A549 treated with dexamethasone at 1 μM for 4 hours (cell line): ENCODE data around the gene NDUFB10. TPM values are rescaled to one million over a fixed set of nuclear protein-coding genes. Genes with fewer than 3 reads are reported as not detected.

Experiments
- total RNA-seq: library from RNA; stranded (reverse); fragments of 200-300 nt; extraction: Qiagen RNA extraction; gene quantifications from 5 replicates; pipeline ENCODE4 v1.2.3, GENCODE V29; 2022

NDUFB10 gene
- total RNA-seq = 258 to 328 TPM (median 268 TPM) in 5 replicates

DNA sequence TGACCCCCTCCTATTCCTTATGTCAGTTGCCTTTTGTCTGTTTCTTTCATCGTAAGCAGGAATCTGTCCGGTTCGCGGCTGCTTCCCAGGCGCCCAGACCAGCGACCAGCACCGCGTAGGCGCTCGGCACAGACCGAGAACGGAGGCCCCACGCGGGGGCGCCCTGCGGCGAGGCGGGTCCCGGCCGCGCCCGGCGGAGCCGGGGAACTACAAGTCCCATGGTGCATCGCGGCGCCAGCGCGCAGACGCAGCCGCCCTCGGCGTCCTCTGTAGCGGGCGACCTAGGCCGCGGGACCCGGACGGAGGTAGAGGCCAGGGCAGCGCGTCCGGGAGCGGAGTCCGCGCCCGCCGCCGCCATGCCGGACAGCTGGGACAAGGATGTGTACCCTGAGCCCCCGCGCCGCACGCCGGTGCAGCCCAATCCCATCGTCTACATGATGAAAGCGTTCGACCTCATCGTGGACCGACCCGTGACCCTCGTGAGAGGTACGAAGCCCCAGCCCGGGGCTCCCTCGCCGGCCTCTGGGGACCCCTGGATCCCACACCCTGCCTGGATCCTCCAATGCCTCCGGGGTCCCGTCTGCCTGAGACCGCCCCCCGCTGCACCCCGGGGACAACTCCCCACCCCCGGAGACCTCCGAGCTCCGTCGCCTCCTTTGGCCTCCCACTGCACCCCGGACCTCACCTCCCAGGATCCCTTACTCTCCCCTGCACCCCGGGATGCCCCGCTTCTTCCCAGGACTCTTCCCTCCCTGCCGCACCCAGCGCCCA is at the start of gene NDUFB10:
TSS of gene NDUFB10 (plus strand) at position 270 of the 771 bp plus-strand sequence. CDS start at position 357, 87 bp downstream.

GRCh38 chr16:1918351-1919326 is 40.7 kb upstream of the NDUFB10 start, which contains the start of gene HS3ST6:
HS3ST6 (minus strand) TSS chr16:1918415; CDS start chr16:1918323, 92 bp downstream.

GRCh38 chr16:1942810-1943726 is 16.3 kb upstream of the NDUFB10 start, which contains the start of gene MSRB1:
MSRB1 (minus strand) TSS chr16:1943199; CDS start chr16:1943156, 43 bp downstream.

DNA sequence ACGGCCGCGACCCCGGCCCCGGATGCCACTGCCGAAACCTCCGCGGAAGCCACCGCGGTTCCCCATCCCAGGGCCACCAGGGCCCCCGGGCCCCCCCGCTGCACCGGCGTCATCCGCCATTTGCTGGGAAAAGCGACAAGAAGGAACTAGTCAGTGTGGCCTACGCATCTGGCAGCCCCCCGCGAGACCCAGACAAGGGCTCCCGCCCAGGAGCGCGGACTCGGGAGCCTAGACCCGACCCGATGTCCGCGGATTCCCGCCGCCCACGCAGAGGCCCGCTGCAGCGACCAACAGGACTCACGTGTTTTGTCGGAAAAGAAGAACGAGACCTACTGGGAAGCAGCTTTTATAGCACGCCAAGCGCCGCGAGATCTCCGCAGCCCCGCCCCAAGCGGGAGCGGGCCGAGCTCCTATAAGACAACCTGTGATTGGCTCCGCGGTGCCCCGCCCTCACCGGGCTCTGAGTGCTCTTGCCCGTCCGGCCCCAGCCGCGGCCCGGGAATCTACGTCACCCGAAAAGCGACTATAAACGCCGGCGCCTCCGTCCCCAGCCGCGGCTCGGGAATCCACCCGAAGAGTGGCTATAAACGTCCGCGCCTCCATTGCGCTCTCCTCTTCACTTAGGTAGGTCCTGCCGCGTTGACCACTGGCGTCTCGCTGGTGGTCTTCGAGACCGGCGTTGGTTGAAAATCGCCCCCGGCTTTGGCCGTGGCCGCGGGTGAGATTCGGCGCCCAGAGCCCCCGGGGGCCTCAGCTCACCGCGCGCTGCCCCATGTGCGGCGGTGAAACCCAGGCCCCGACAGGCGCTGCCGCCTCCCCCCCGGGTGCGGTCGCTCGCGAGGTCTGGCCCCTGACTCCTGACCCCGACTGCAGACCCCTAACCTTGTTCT is 5.4 kb downstream of the NDUFB10 start, which contains the start of gene RPS2:
TSS of gene RPS2 (minus strand) at position 321 of the 890 bp plus-strand sequence. CDS start at position 120, 201 bp downstream.

DNA sequence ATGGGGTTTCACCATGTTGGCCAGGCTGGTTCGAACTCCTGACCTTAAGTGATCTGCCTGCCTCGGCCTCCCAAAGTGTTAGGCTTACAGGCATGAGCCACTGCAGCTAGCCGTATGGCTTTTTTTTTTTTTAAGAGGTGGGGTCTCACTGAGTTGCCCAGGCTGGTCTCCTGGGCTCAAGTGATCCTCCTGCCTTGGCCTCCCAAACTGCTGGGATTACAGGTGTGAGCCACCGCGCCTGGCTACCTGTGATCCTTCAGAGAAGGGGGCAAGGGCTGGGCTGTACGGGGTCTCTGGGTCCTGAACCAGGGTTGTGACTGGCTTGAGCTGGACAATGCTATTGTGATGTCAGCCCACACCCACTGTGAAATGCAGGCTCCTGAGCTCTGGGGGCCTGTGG is 7.1 kb downstream of the NDUFB10 start, which contains the start of gene RNF151:
TSS of gene RNF151 (plus strand) at position 397 of the 400 bp plus-strand sequence. CDS start 26 bp downstream, outside the sequence.

DNA sequence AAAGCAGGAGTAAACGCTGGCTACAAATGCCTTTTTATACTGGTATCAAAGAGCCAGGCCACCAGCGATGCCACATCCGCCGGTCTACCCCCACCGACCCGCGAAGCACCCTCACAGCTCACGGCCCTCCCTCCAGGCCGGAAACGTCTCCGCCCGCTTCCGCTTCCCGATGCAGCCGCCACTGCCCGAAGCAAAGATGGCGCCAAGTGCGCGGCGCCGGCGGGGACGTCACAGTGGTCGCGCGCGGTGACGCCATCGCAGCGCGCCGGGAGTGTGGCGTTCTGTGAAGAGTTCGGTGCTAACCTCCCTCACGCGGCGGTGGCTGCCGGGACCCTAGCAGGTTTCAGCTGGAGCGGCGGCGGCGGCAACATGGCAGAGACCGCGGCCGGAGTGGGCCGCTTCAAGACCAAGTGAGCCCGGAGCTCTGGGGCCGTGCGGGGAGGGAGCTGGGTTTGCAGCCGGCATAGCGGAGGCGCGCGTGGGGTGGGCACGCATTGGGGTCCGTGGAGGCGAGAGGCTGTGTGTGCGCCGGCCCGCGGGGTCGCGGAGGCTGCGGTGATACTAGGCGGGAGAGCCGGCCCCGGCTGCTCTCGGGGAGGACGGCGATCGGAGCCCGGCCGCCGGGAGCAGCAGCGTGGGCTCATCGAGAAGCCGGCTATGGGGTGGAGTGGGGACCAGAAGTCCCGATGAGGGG is 12.6 kb downstream of the NDUFB10 start, which contains the start of gene TBL3:
TSS of gene TBL3 (plus strand) at position 258 of the 694 bp plus-strand sequence. CDS start at position 370, 112 bp downstream.

DNA sequence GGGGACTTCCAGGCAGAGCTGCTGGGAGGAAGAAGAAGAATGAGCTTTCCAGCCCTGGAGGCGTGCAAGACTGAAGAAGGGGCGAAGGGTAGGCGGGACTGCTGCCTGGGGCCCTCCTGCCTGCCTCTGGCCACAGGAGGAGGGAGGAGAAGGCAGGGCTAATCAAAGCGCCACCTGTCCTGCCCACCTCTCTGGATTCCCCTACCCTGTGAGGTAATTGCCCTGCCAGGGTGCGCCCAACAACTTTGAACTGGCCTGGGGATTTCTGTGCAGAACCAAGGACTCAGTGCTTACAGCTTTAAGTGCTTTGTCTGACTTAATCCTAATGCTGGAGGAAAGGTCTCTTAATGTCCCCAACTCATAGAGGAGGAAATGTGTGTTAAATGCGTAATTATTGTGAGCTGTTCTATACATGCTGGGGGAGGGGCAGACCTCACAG is 22.1 kb downstream of the NDUFB10 start, which contains the start of gene NOXO1:
TSS of gene NOXO1 (minus strand) at position 72 of the 439 bp plus-strand sequence. CDS start 290 bp downstream, outside the sequence.

GRCh38 chr16:1983544-1984346 is 24.4 kb downstream of the NDUFB10 start, which contains the start of gene GFER:
GFER (plus strand) TSS chr16:1984193; CDS start chr16:1984219, 26 bp downstream.

DNA sequence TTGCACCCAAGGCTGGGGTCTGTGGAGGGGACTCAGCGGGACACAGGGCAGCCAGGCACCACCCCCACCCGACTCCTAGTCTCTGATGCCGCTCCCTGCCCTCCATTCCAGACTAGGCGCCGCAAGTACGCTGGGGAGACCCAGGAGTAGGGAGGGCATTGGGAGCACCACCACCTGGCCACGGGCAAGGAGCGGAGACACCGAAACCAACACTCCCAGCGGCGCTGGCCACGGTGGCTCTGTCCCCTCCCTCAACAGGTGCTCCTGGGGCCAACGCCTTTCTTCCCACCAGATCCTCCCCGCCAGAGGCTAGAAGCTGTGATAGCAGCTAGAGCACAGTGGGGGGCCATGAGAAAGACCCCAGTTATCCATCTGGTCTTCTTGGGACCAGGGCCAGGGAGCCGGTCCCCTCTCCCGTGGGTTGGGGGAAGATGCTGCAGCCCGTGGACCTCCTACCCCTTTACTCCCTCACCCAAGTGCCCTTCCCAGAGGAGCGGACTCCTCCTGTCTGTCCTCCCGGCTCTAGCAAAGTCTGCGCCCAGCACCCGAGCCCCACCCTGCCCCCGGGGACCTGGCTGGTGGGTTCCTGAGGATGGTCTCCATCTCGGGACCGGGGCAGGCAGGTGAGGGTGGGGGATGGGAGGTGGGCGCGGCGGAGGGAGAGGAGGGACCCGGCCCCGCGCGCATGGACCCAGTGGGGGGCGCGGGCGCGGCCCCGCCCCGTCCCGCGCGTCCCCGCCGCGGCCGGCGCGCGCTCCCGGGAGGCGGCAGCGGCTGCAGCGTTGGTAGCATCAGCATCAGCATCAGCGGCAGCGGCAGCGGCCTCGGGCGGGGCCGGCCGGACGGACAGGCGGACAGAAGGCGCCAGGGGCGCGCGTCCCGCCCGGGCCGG is 30.1 kb downstream of the NDUFB10 start, which contains the start of gene SYNGR3:
TSS of gene SYNGR3 (plus strand) at position 762 of the 892 bp plus-strand sequence. CDS start 133 bp downstream, outside the sequence.

DNA sequence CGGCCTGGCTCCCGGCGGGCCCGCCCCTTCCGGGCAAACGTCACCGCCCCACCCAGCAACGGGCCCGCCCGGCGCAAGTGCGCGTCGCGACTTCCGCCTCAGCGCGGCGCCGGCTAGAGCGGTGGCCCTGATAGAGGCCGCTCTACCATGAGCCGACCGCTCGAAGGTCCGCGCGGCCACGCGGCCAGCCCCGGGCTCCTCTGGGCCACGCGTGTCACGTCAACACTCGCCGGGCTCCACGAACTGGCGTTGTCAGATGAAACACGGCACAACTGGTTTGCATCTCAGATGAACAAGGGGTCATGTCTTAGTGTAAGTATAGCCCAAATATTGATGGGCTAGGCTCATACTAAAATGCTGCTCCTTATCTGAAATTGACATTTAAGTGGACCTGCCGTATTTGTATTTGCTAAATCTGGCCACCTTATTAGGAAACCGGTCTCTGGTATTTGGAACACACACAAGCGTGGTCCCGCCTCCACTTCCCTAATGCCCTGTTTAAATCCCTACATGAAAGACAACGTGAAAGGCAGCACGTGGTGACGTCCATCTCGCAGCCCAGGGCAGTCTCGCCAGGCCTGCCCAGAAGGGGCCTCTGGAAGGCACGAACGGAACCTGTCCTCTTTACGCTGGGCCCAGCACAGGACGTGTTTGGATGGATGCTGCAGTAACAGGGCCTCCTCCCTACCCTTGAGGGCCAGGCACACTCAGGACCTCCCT is 50.6 kb downstream of the NDUFB10 start, which contains the start of gene ZNF598:
TSS of gene ZNF598 (minus strand) at position 31 of the 720 bp plus-strand sequence.

Other genes with a start within 250 kb of the NDUFB10 start
- 32.3 to 47.5 TPM (median 40.9 TPM) in 5 replicates for gene NME3, start 188.0 kb upstream of the NDUFB10 start, total RNA-seq
- gene EME2, start 186.7 kb upstream of the NDUFB10 start, total RNA-seq = 4.2 to 10.4 TPM (median 8.9 TPM) in 5 replicates
- 169 to 265 TPM (median 236 TPM) in 5 replicates for gene MRPS34, start 186.4 kb upstream of the NDUFB10 start, total RNA-seq
- gene SPSB3, start 177.0 kb upstream of the NDUFB10 start, total RNA-seq = 14.4 to 25.2 TPM (median 23.1 TPM) in 5 replicates
- gene NUBP2, start 176.6 kb upstream of the NDUFB10 start, total RNA-seq = 52.6 to 79.7 TPM (median 76.6 TPM) in 5 replicates
- 0.05 to 0.13 TPM (median 0.05 TPM) in 3 of 5 replicates, not detected in the others for gene IGFALS, start 165.8 kb upstream of the NDUFB10 start, total RNA-seq
- 50.3 to 70.7 TPM (median 65.9 TPM) in 5 replicates for gene HAGH, start 132.7 kb upstream of the NDUFB10 start, total RNA-seq
- gene FAHD1, start 132.3 kb upstream of the NDUFB10 start, total RNA-seq = 41.2 to 49.0 TPM (median 44.9 TPM) in 5 replicates
- gene MEIOB, start 87.4 kb upstream of the NDUFB10 start, total RNA-seq = 1.0 to 1.7 TPM (median 1.3 TPM) in 5 replicates
- 1.2 to 1.9 TPM (median 1.6 TPM) in 5 replicates for gene HS3ST6, start 41.1 kb upstream of the NDUFB10 start, total RNA-seq
- 32.7 to 40.4 TPM (median 38.3 TPM) in 5 replicates for gene MSRB1, start 16.3 kb upstream of the NDUFB10 start, total RNA-seq
- 0.08 to 0.14 TPM in 2 of 5 replicates, not detected in the others for gene RPL3L, start 4.8 kb upstream of the NDUFB10 start, total RNA-seq
- 3,451 to 5,688 TPM (median 5,221 TPM) in 5 replicates for gene RPS2, start 5.3 kb downstream of the NDUFB10 start, total RNA-seq
- not detected in 5 replicates for gene RNF151, start 7.3 kb downstream of the NDUFB10 start, total RNA-seq
- 30.0 to 38.7 TPM (median 34.9 TPM) in 5 replicates for gene TBL3, start 12.5 kb downstream of the NDUFB10 start, total RNA-seq
- gene NOXO1, start 21.9 kb downstream of the NDUFB10 start, total RNA-seq = 0.12 to 0.18 TPM (median 0.17 TPM) in 5 replicates
- gene GFER, start 24.7 kb downstream of the NDUFB10 start, total RNA-seq = 26.9 to 43.1 TPM (median 39.8 TPM) in 5 replicates
- gene SYNGR3, start 30.4 kb downstream of the NDUFB10 start, total RNA-seq = 5.7 to 7.4 TPM (median 6.8 TPM) in 5 replicates
- gene ZNF598, start 50.3 kb downstream of the NDUFB10 start, total RNA-seq = 35.1 to 67.2 TPM (median 61.5 TPM) in 5 replicates
- 0.79 to 1.2 TPM (median 1.0 TPM) in 5 replicates for gene NPW, start 60.2 kb downstream of the NDUFB10 start, total RNA-seq
- gene NHERF2, start 67.4 kb downstream of the NDUFB10 start, total RNA-seq = 45.5 to 66.1 TPM (median 65.3 TPM) in 5 replicates
- gene NTHL1, start 88.3 kb downstream of the NDUFB10 start, total RNA-seq = 36.7 to 40.8 TPM (median 39.4 TPM) in 5 replicates
- gene TSC2, start 88.4 kb downstream of the NDUFB10 start, total RNA-seq = 18.8 to 50.4 TPM (median 40.2 TPM) in 5 replicates
- 24.4 to 50.2 TPM (median 45.8 TPM) in 5 replicates for gene PKD1, start 176.4 kb downstream of the NDUFB10 start, total RNA-seq
- 1.5 to 4.0 TPM (median 3.2 TPM) in 5 replicates for gene RAB26, start 189.1 kb downstream of the NDUFB10 start, total RNA-seq
- 34.4 to 68.4 TPM (median 62.9 TPM) in 5 replicates for gene TRAF7, start 196.2 kb downstream of the NDUFB10 start, total RNA-seq
- 0.21 to 0.58 TPM (median 0.39 TPM) in 5 replicates for gene CASKIN1, start 237.1 kb downstream of the NDUFB10 start, total RNA-seq
- gene MLST8, start 245.9 kb downstream of the NDUFB10 start, total RNA-seq = 35.5 to 57.2 TPM (median 52.5 TPM) in 5 replicates